Smooth muscle cell (in vitro differentiated cells): Measurements from ENCODE around the gene PIN1. TPM values are rescaled to one million over a fixed set of nuclear protein-coding genes. Genes with fewer than 3 reads are reported as not detected.

ENCODE experiments used
- DNase-seq: peaks from one replicate; lab custom pipeline; 2025; ENCODE audit not compliant: unreplicated experiment; lab: John Stamatoyannopoulos, UW
- H2AFZ ChIP-seq: fragments of 200-600 bp; sonication (generic); 2 replicates; pipeline ENCODE4 v1.6.0; 2016; ENCODE audit warnings: antibody characterized with exemption, low read depth, mild to moderate bottlenecking
- H3F3A ChIP-seq: fragments of 200-600 bp; sonication (generic); 2 replicates; pipeline ENCODE4 v1.6.0; 2017; ENCODE audit warnings: antibody characterized with exemption, low read depth
- H3K27ac ChIP-seq: fragments of 200-600 bp; sonication (generic); 2 replicates; pipeline ENCODE4 v1.5.1; 2016; ENCODE audit warnings: low read depth, mild to moderate bottlenecking
- H3K27me3 ChIP-seq: fragments of 200-600 bp; sonication (generic); 2 replicates; pipeline ENCODE4 v1.6.1; 2016; ENCODE audit warnings: low read depth, mild to moderate bottlenecking
- H3K36me3 ChIP-seq: fragments of 200-600 bp; sonication (generic); 2 replicates; pipeline ENCODE4 v1.5.1; 2016; ENCODE audit warnings: low read depth
- H3K4me1 ChIP-seq: fragments of 200-600 bp; sonication (generic); 2 replicates; pipeline ENCODE4 v1.5.1; 2016; ENCODE audit warnings: low read depth
- H3K4me2 ChIP-seq: fragments of 200-600 bp; sonication (generic); 2 replicates; pipeline ENCODE4 v1.6.0; 2016; ENCODE audit warnings: mild to moderate bottlenecking
- H3K4me3 ChIP-seq: fragments of 200-600 bp; sonication (generic); 2 replicates; pipeline ENCODE4 v1.5.1; 2016; ENCODE audit warnings: mild to moderate bottlenecking
- H3K79me2 ChIP-seq: fragments of 200-600 bp; sonication (generic); 2 replicates; pipeline ENCODE4 v1.6.0; 2016; ENCODE audit warnings: low read depth, mild to moderate bottlenecking
- H3K9ac ChIP-seq: fragments of 200-600 bp; sonication (generic); 2 replicates; pipeline ENCODE4 v1.6.0; 2016; ENCODE audit warnings: low read depth
- H3K9me3 ChIP-seq: fragments of 200-600 bp; sonication (generic); replicated peaks from 2 replicates; pipeline ENCODE4 v1.5.1; 2016; ENCODE audit warnings: low read depth
- H4K20me1 ChIP-seq: fragments of 200-600 bp; sonication (generic); 2 replicates; pipeline ENCODE4 v1.6.0; 2016; ENCODE audit warnings: low read depth
- CTCF ChIP-seq: fragments of 200-600 bp; sonication (generic); IDR thresholded peaks from 2 replicates; pipeline ENCODE4 v1.5.1; 2017; ENCODE audit warnings: borderline replicate concordance, mild to moderate bottlenecking, antibody characterized with exemption; ENCODE audit not compliant: insufficient read depth, poor library complexity, severe bottlenecking
- WGBS: methylation state at CpG from one replicate; pipeline ENCODE4 v1.1.7; 2016; ENCODE audit warnings: low lambda C conversion rate; 5-methylcytosine and 5-hydroxymethylcytosine counted together
- polyA plus RNA-seq: library from polyadenylated mRNA; unstranded; fragments of >200 nt; fragmentation: Nextera tagmentation; extraction: Ambion mirVana; gene quantifications from 2 replicates; pipeline ENCODE4 v1.2.1, GENCODE V29; 2016
- total RNA-seq: library from RNA; depleted of rRNA; stranded (reverse); fragments of >200 nt; gene quantifications from 2 replicates; pipeline ENCODE4 v1.2.3, GENCODE V29; 2014

The PIN1 gene
- total and polyA plus RNA-seq, 2 experiments from 2014 or later: 68.0 to 127 TPM

GRCh38 chr19:9878511-9879196, 43.5 kb downstream of the PIN1 start:
- Histone ChIP-seq H3K79me2 (no peaks in the 10 kb centered on the region), H3K4me3 (no peak overlapping the region), H3K4me1 (no peaks in the 10 kb centered on the region), H3K9ac (no peak overlapping the region), H2AFZ (no peak overlapping the region), H3K27ac (peak overlapping the region; percentile 17), H3K4me2 (no peak overlapping the region), H3K27me3 (no peaks in the 10 kb centered on the region), H3K9me3 (no peaks in the 10 kb centered on the region), H4K20me1 (peaks cover 6% of the 10 kb centered on the region), H3F3A (no peaks in the 10 kb centered on the region), H3K36me3 (no peaks in the 10 kb centered on the region)
- WGBS: 66% methylated on average over 11 of the region's 11 CpGs
- DNase-seq: no peak
- TF ChIP-seq CTCF: no peak

GRCh38 chr19:9881720-9882119, 46.6 kb downstream of the PIN1 start:
- H3K27me3 ChIP-seq: no peaks in the 10 kb centered on the region
- H3K9me3 ChIP-seq: no peaks in the 10 kb centered on the region
- no peaks in the 10 kb centered on the region for H3K79me2 ChIP-seq
- H3K9ac ChIP-seq: no peak overlapping the region
- H4K20me1 ChIP-seq: peaks cover 9% of the 10 kb centered on the region
- H3F3A ChIP-seq: no peaks in the 10 kb centered on the region
- 86% methylated on average over 9 of the region's 9 CpGs for WGBS
- no peak overlapping the region for H3K4me2 ChIP-seq
- no peak for TF ChIP-seq CTCF
- H2AFZ ChIP-seq: no peak overlapping the region
- no peak overlapping the region for H3K27ac ChIP-seq
- H3K4me3 ChIP-seq: no peak overlapping the region
- DNase-seq: no peak
- H3K4me1 ChIP-seq: no peaks in the 10 kb centered on the region
- no peaks in the 10 kb centered on the region for H3K36me3 ChIP-seq

GRCh38 chr19:9883231-9883758, 48.2 kb downstream of the PIN1 start:
- H3K9me3 ChIP-seq: no peaks in the 10 kb centered on the region
- H3K4me3 ChIP-seq: no peak overlapping the region
- WGBS: 87% methylated on average over 10 of the region's 10 CpGs
- no peak overlapping the region for H2AFZ ChIP-seq
- no peaks in the 10 kb centered on the region for H3K36me3 ChIP-seq
- no peaks in the 10 kb centered on the region for H3K79me2 ChIP-seq
- no peak for TF ChIP-seq CTCF
- peaks cover 9% of the 10 kb centered on the region for H4K20me1 ChIP-seq
- no peak overlapping the region for H3K27ac ChIP-seq
- H3K27me3 ChIP-seq: no peaks in the 10 kb centered on the region
- H3F3A ChIP-seq: no peaks in the 10 kb centered on the region
- DNase-seq: no peak
- no peaks in the 10 kb centered on the region for H3K4me1 ChIP-seq
- H3K4me2 ChIP-seq: no peak overlapping the region
- H3K9ac ChIP-seq: no peak overlapping the region

- H3K79me2 ChIP-seq: no peaks in the 10 kb centered on the region
- WGBS: 85% methylated on average over 12 of the region's 12 CpGs
- no peak for TF ChIP-seq CTCF
- no peaks in the 10 kb centered on the region for H3F3A ChIP-seq
- H2AFZ ChIP-seq: no peak overlapping the region
- no peak overlapping the region for H3K9ac ChIP-seq
- no peaks in the 10 kb centered on the region for H3K9me3 ChIP-seq
- no peak overlapping the region for H3K27ac ChIP-seq
- DNase-seq: no peak
- no peaks in the 10 kb centered on the region for H3K36me3 ChIP-seq
- no peaks in the 10 kb centered on the region for H3K4me1 ChIP-seq
- H3K4me2 ChIP-seq: no peak overlapping the region
- peaks cover 9% of the 10 kb centered on the region for H4K20me1 ChIP-seq
- no peak overlapping the region for H3K4me3 ChIP-seq
- H3K27me3 ChIP-seq: no peaks in the 10 kb centered on the region
Measured at GRCh38 chr19:9883764-9884163, 48.6 kb downstream of the PIN1 start.
